Liver (tissue), 9 donors: ENCODE data around the gene GSK3B. TPM values are rescaled to one million over a fixed set of nuclear protein-coding genes. Genes with fewer than 3 reads are reported as not detected.

Experiments
- DNase-seq: peaks from one replicate; pipeline ENCODE4 v3.0.0-alpha.2; 2017; ENCODE audit warnings: low spot score
- H3K27ac ChIP-seq, 2 donors: one replicate each; pipeline ENCODE4 v1.7.0; 2013; ENCODE audit warnings: inconsistent platforms in 2 of 2, low read length in 2 of 2, control low read depth in 1 of 2, low read depth in 1 of 2, mild to moderate bottlenecking in 1 of 2
- H3K27me3 ChIP-seq, 4 donors: one replicate each; pipeline versions ENCODE4 v1.6.1 to v1.7.0; 2013; ENCODE audit warnings: low read length in 3 of 4, inconsistent platforms in 1 of 4, mild to moderate bottlenecking in 1 of 4, moderate library complexity in 1 of 4; ENCODE audit not compliant: control insufficient read depth in 4 of 4, insufficient read depth in 4 of 4
- H3K36me3 ChIP-seq, 4 donors: one replicate each; pipeline versions ENCODE4 v1.6.1 to v1.7.0; 2013; ENCODE audit warnings: low read length in 3 of 4, mild to moderate bottlenecking in 3 of 4, low read depth in 1 of 4, moderate library complexity in 1 of 4; ENCODE audit not compliant: control insufficient read depth in 4 of 4, insufficient read depth in 3 of 4
- H3K4me1 ChIP-seq, 4 donors: one replicate each; pipeline versions ENCODE4 v1.6.1 to v1.7.0; 2013; ENCODE audit warnings: low read length in 3 of 4, mild to moderate bottlenecking in 3 of 4, moderate library complexity in 1 of 4; ENCODE audit not compliant: control insufficient read depth in 4 of 4, insufficient read depth in 4 of 4
- H3K4me3 ChIP-seq, 3 donors: one replicate each; pipeline versions ENCODE4 v1.6.1 to v1.7.0; 2013; ENCODE audit warnings: low read length in 3 of 3, control low read depth in 1 of 3, low read depth in 1 of 3, mild to moderate bottlenecking in 1 of 3
- H3K9ac ChIP-seq, 2 donors: one replicate each; pipeline ENCODE4 v1.7.0; 2013; ENCODE audit warnings: low read length in 2 of 2, mild to moderate bottlenecking in 2 of 2, moderate library complexity in 2 of 2, control low read depth in 1 of 2, low read depth in 1 of 2
- H3K9me3 ChIP-seq, 4 donors: one replicate each; pipeline versions ENCODE4 v1.6.1 to v1.7.0; 2013; ENCODE audit warnings: low read length in 3 of 4; ENCODE audit not compliant: control insufficient read depth in 4 of 4
- ATF3 ChIP-seq: IDR thresholded peaks from 2 replicates; pipeline ENCODE4 v1.6.1; 2016; ENCODE audit warnings: antibody characterized with exemption
- CTCF ChIP-seq: fragments of 150-350 bp; IDR thresholded peaks from 2 replicates; pipeline ENCODE4 v1.5.1; 2017; ENCODE audit warnings: improper control_type of control experiment, low read depth, low read length; ENCODE audit not compliant: missing input control
- EGR1 ChIP-seq, 2 donors: IDR thresholded peaks; 2 replicates each; pipeline ENCODE4 v1.6.1; 2016 to 2018; ENCODE audit warnings: antibody characterized with exemption in 2 of 2, low read depth in 2 of 2
- FOXA2 ChIP-seq: IDR thresholded peaks from 2 replicates; pipeline ENCODE4 v1.6.1; 2016; ENCODE audit warnings: antibody characterized with exemption
- GABPA ChIP-seq, 2 donors: IDR thresholded peaks in 1 of 2; conservative IDR thresholded peaks in 1 of 2; 2 replicates each; pipeline ENCODE4 v1.6.1; 2016; ENCODE audit warnings: antibody characterized with exemption in 2 of 2, mild to moderate bottlenecking in 1 of 2, moderate library complexity in 1 of 2
- HNF4A ChIP-seq, 2 donors: conservative IDR thresholded peaks; 2 replicates each; pipeline ENCODE4 v1.6.1; 2016; ENCODE audit warnings: antibody characterized with exemption in 2 of 2, mild to moderate bottlenecking in 2 of 2
- HNF4G ChIP-seq: IDR thresholded peaks from 2 replicates; pipeline ENCODE4 v1.6.1; 2016; ENCODE audit warnings: antibody characterized with exemption
- JUND ChIP-seq, 2 donors: IDR thresholded peaks; 2 replicates each; pipeline ENCODE4 v1.6.1; 2016; ENCODE audit warnings: antibody characterized with exemption in 2 of 2
- MAX ChIP-seq: IDR thresholded peaks from 2 replicates; pipeline ENCODE4 v1.6.1; 2016; ENCODE audit warnings: antibody characterized with exemption
- RAD21 ChIP-seq, 2 donors: IDR thresholded peaks; 2 replicates each; pipeline ENCODE4 v1.6.1; 2016; ENCODE audit warnings: antibody characterized with exemption in 2 of 2, mild to moderate bottlenecking in 2 of 2
- RXRA ChIP-seq, 2 donors: IDR thresholded peaks; 2 replicates each; pipeline ENCODE4 v1.6.1; 2017 to 2018; ENCODE audit warnings: antibody characterized with exemption in 2 of 2, mild to moderate bottlenecking in 1 of 2
- SP1 ChIP-seq: IDR thresholded peaks from 2 replicates; pipeline ENCODE4 v1.6.1; 2018; ENCODE audit warnings: antibody characterized with exemption, mild to moderate bottlenecking
- TAF1 ChIP-seq: conservative IDR thresholded peaks from 2 replicates; pipeline ENCODE4 v1.6.1; 2016; ENCODE audit warnings: antibody characterized with exemption, mild to moderate bottlenecking
- YY1 ChIP-seq: IDR thresholded peaks from 2 replicates; pipeline ENCODE4 v1.6.1; 2016; ENCODE audit warnings: antibody characterized with exemption, mild to moderate bottlenecking
- ZBTB33 ChIP-seq: IDR thresholded peaks from 2 replicates; pipeline ENCODE4 v1.6.1; 2016; ENCODE audit warnings: antibody characterized with exemption
- WGBS: extraction: QIAGEN DNeasy Blood & Tissue Kit; methylation state at CpG from one replicate; pipeline ENCODE4 v1.1.7; 2013; 5-methylcytosine and 5-hydroxymethylcytosine counted together
- polyA plus RNA-seq, 2 donors: library from polyadenylated mRNA; stranded (reverse) in 1 of 2; unstranded in 1 of 2; fragments of 200-250 nt in 1 of 2; fragments of >200 nt in 1 of 2; fragmentation: Nextera tagmentation in 1 of 2; extraction: Ambion mirVana in 1 of 2; gene quantifications; one replicate each; pipeline versions ENCODE4 v1.2.1 to v1.2.3, GENCODE V29; 2013 to 2015
- total RNA-seq, 2 donors: library from RNA; depleted of rRNA; stranded (reverse); fragments of >200 nt; gene quantifications; one replicate each; pipeline ENCODE4 v1.2.3, GENCODE V29; 2014
- donor health status: healthy.
- donor health status: healthy.
- donor health status: healthy.
- donor health status: healthy.
- donor health status: healthy.

GSK3B gene
- total and polyA plus RNA-seq, 4 donors = 10.5 to 20.8 (median 18.5) TPM

GRCh38 chr3:119930286-119930685, 164.0 kb downstream of the GSK3B start:
- Histone ChIP-seq H3K9ac (no peak overlapping the region), H3K4me1 (peaks cover 3 to 17% (median 9%) of the 10 kb centered on the region in 4 donors), H3K9me3 (no peaks in the 10 kb centered on the region), H3K27ac (no peak overlapping the region), H3K36me3 (no peaks in the 10 kb centered on the region), H3K4me3 (no peak overlapping the region), H3K27me3 (no peaks in the 10 kb centered on the region)
- no peak for TF ChIP-seq HNF4G
- peak in 1 of 2 donors; percentile 38 for TF ChIP-seq HNF4A (conservative IDR thresholded peaks at IDR 0.05)
- TF ChIP-seq GABPA (IDR thresholded peaks at IDR 0.05 in 1 of 2, conservative IDR thresholded peaks at IDR 0.05 in 1 of 2) = no peak
- TF ChIP-seq TAF1 = no peak
- WGBS = 41% methylated on average over 1 of the region's 1 CpG
- no peak for DNase-seq

- no peak for DNase-seq
- H3K27me3 ChIP-seq = no peaks in the 10 kb centered on the region
- TF ChIP-seq ZBTB33 (no peak), YY1 (no peak), TAF1 (no peak), GABPA (IDR thresholded peaks at IDR 0.05 in 1 of 2, conservative IDR thresholded peaks at IDR 0.05 in 1 of 2) (no peak), FOXA2 (no peak), MAX (no peak), HNF4G (no peak), ATF3 (no peak), HNF4A (conservative IDR thresholded peaks at IDR 0.05) (peak; percentile 32 to 67), JUND (IDR thresholded peaks at IDR 0.05) (no peak), RXRA (IDR thresholded peaks at IDR 0.05) (peak in 1 of 2 donors; percentile 28), EGR1 (IDR thresholded peaks at IDR 0.05; ENCODE audit: low read depth in 2 of 2) (no peak)
- H3K27ac ChIP-seq = no peak overlapping the region
- H3K9ac ChIP-seq = no peak overlapping the region
- peaks cover 3 to 17% (median 10%) of the 10 kb centered on the region in 4 donors for H3K4me1 ChIP-seq
- no peak overlapping the region for H3K4me3 ChIP-seq
- WGBS = 68% methylated on average over 2 of the region's 2 CpGs
- no peaks in the 10 kb centered on the region for H3K9me3 ChIP-seq
- H3K36me3 ChIP-seq = no peaks in the 10 kb centered on the region
These were observed 167.1 kb downstream of the GSK3B start for GRCh38 chr3:119927190-119927589.

GRCh38 chr3:119924111-119925094, 169.8 kb downstream of the GSK3B start:
- Histone ChIP-seq H3K9me3 (no peaks in the 10 kb centered on the region), H3K4me1 (peaks cover 0 to 5% (median 2%) of the 10 kb centered on the region in 4 donors), H3K27me3 (no peaks in the 10 kb centered on the region), H3K36me3 (peaks cover 0 to 3% (median 0%) of the 10 kb centered on the region in 4 donors), H3K4me3 (no peak overlapping the region), H3K9ac (no peak overlapping the region), H3K27ac (no peak overlapping the region)
- 84% methylated on average over 7 of the region's 7 CpGs for WGBS
- no peak for DNase-seq
- no peak for TF ChIP-seq TAF1
- no peak for TF ChIP-seq HNF4A (conservative IDR thresholded peaks at IDR 0.05)
- TF ChIP-seq RXRA (IDR thresholded peaks at IDR 0.05) = peak; percentile 4 to 49
- no peak for TF ChIP-seq ATF3
- no peak for TF ChIP-seq ZBTB33
- no peak for TF ChIP-seq RAD21 (IDR thresholded peaks at IDR 0.05)
- TF ChIP-seq SP1 = no peak
- no peak for TF ChIP-seq HNF4G
- TF ChIP-seq EGR1 (IDR thresholded peaks at IDR 0.05; ENCODE audit: low read depth in 2 of 2) = no peak
- TF ChIP-seq MAX = peak; percentile 13
- no peak for TF ChIP-seq CTCF
